GM12878 (cell line): Measurements from ENCODE around the gene LRIT3. TPM values are rescaled to one million over a fixed set of nuclear protein-coding genes. Genes with fewer than 3 reads are reported as not detected.

ENCODE experiments used
- BHLHE40 ChIP-seq, 2 experiments: fragments of 450-650 bp in 1 of 2; IDR thresholded peaks; 2 replicates each; pipeline ENCODE4 v1.6.1; 2011 to 2017; ENCODE audit warnings: low read depth in 2 of 2, borderline replicate concordance in 1 of 2, improper control_type of control experiment in 1 of 2, low read length in 1 of 2, mild to moderate bottlenecking in 1 of 2
- CREM ChIP-seq: IDR thresholded peaks from 2 replicates; pipeline ENCODE4 v1.6.1; 2014; ENCODE audit warnings: antibody characterized with exemption, low read depth
- ESRRA ChIP-seq: IDR thresholded peaks from 2 replicates; pipeline ENCODE4 v1.6.1; 2012; ENCODE audit warnings: mild to moderate bottlenecking, low read length, improper control_type of control experiment
- FOS ChIP-seq: IDR thresholded peaks from 3 replicates; pipeline ENCODE4 v1.6.1; 2011; ENCODE audit warnings: borderline replicate concordance; ENCODE audit not compliant: insufficient read length; ENCODE audit errors: extremely low read depth
- GATAD2B ChIP-seq: fragments of 450-650 bp; conservative IDR thresholded peaks from 2 replicates; pipeline ENCODE4 v1.6.1; 2017; ENCODE audit warnings: low read depth, mild to moderate bottlenecking, moderate library complexity
- HCFC1 ChIP-seq: fragments of 150-350 bp; IDR thresholded peaks from 2 replicates; pipeline ENCODE4 v1.6.1; 2014; ENCODE audit warnings: low read length
- HDAC2 ChIP-seq: fragments of 200-600 bp; sonication (generic); IDR thresholded peaks from 2 replicates; pipeline ENCODE4 v1.6.1; 2017
- HDGF ChIP-seq: fragments of 450-650 bp; IDR thresholded peaks from 2 replicates; pipeline ENCODE4 v1.6.1; 2016; ENCODE audit warnings: antibody characterized with exemption
- IRF4 ChIP-seq: IDR thresholded peaks from 2 replicates; pipeline ENCODE4 v1.6.1; 2011; ENCODE audit warnings: low read depth, low read length
- JUND ChIP-seq: IDR thresholded peaks from 2 replicates; pipeline ENCODE4 v1.6.1; 2012; ENCODE audit warnings: low read depth, mild to moderate bottlenecking, low read length, improper control_type of control experiment, moderate library complexity
- KAT2A ChIP-seq: conservative IDR thresholded peaks from 2 replicates; pipeline ENCODE4 v1.6.1; 2011; ENCODE audit warnings: low read depth, low read length; ENCODE audit not compliant: control insufficient read depth
- KLF5 ChIP-seq: fragments of 450-650 bp; IDR thresholded peaks from 2 replicates; pipeline ENCODE4 v1.6.1; 2014; ENCODE audit warnings: mild to moderate bottlenecking; ENCODE audit not compliant: partially characterized antibody
- MXI1 ChIP-seq: fragments of 150-350 bp; IDR thresholded peaks from 2 replicates; pipeline ENCODE4 v1.6.1; 2011; ENCODE audit warnings: low read depth, mild to moderate bottlenecking, inconsistent platforms, low read length, improper control_type of control experiment
- NFXL1 ChIP-seq: fragments of 450-650 bp; IDR thresholded peaks from 2 replicates; pipeline ENCODE4 v1.6.1; 2017; ENCODE audit warnings: antibody characterized with exemption, mild to moderate bottlenecking, borderline replicate concordance
- PAX5 ChIP-seq: IDR thresholded peaks from 2 replicates; pipeline ENCODE4 v1.6.1; 2011; ENCODE audit warnings: low read depth, low read length, borderline replicate concordance
- PML ChIP-seq: IDR thresholded peaks from 2 replicates; pipeline ENCODE4 v1.6.1; 2012; ENCODE audit warnings: low read length, inconsistent platforms
- POLR2A ChIP-seq: IDR thresholded peaks from 2 replicates; pipeline ENCODE4 v1.6.1; 2011; ENCODE audit warnings: low read depth, mild to moderate bottlenecking, low read length
- RB1 ChIP-seq: fragments of 450-650 bp; formaldehyde crosslinking; IDR thresholded peaks from 2 replicates; pipeline ENCODE4 v1.6.1; 2017; ENCODE audit warnings: mild to moderate bottlenecking, borderline replicate concordance
- RCOR1 ChIP-seq: conservative IDR thresholded peaks from 2 replicates; pipeline ENCODE4 v1.6.1; 2012; ENCODE audit warnings: low read depth, low read length, improper control_type of control experiment
- SIN3A ChIP-seq: IDR thresholded peaks from 2 replicates; pipeline ENCODE4 v1.6.1; 2012; ENCODE audit warnings: low read depth, low read length, improper control_type of control experiment
- SPI1 ChIP-seq: IDR thresholded peaks from 2 replicates; pipeline ENCODE4 v1.6.1; 2011; ENCODE audit warnings: low read depth, mild to moderate bottlenecking, low read length, moderate library complexity, borderline replicate concordance; ENCODE audit not compliant: insufficient read depth
- SRF ChIP-seq, 2 experiments: IDR thresholded peaks; 2 replicates each; pipeline ENCODE4 v1.6.1; 2011; ENCODE audit warnings: low read depth in 2 of 2, low read length in 2 of 2, mild to moderate bottlenecking in 1 of 2, moderate library complexity in 1 of 2
- WRNIP1 ChIP-seq: IDR thresholded peaks from 2 replicates; pipeline ENCODE4 v1.6.1; 2011; ENCODE audit warnings: low read depth, low read length, improper control_type of control experiment, borderline replicate concordance
- ZNF207 ChIP-seq: fragments of 450-650 bp; IDR thresholded peaks from 2 replicates; pipeline ENCODE4 v1.6.1; 2014; ENCODE audit warnings: antibody characterized with exemption, mild to moderate bottlenecking, borderline replicate concordance
- ZNF24 ChIP-seq: fragments of 450-650 bp; IDR thresholded peaks from 2 replicates; pipeline ENCODE4 v1.6.1; 2017; ENCODE audit warnings: antibody characterized with exemption, mild to moderate bottlenecking
- ZNF384 ChIP-seq: IDR thresholded peaks from 2 replicates; pipeline ENCODE4 v1.6.1; 2012; ENCODE audit warnings: low read depth, mild to moderate bottlenecking, low read length, improper control_type of control experiment, borderline replicate concordance
- ZZZ3 ChIP-seq: IDR thresholded peaks from 2 replicates; pipeline ENCODE4 v1.6.1; 2011; ENCODE audit warnings: low read depth; ENCODE audit not compliant: control insufficient read depth, insufficient read length
- polyA plus RNA-seq, 11 experiments: library from polyadenylated mRNA; depleted of rRNA in 4 of 11; unstranded in 6 of 11; stranded (reverse) in 5 of 11; fragments of >200 nt; fragmentation: Nextera tagmentation in 4 of 11; fragmentation: Illumina TruSeq in 1 of 11; extraction: Ambion mirVana in 4 of 11; extraction: Trizol in 1 of 11; gene quantifications; 1 replicate in 1 of 11; 2 replicates in 10 of 11; pipeline versions ENCODE4 v1.2.1 to v1.2.3, GENCODE V29; 2011 to 2016; ENCODE audit warnings: inconsistent platforms in 2 of 11, missing spikeins in 2 of 11, low read depth in 1 of 11
- total RNA-seq, 4 experiments: library from RNA; depleted of rRNA in 3 of 4; stranded (reverse); fragments of >200 nt in 3 of 4; fragmentation: Illumina TruSeq in 1 of 4; extraction: Trizol in 1 of 4; gene quantifications; 2 replicates each; pipeline versions ENCODE4 v1.2.1 to v1.2.3, GENCODE V29; 2013 to 2021
- TF ChIP-seq, protein P1 (sequence below): fragments of 450-650 bp; IDR thresholded peaks from 2 replicates; pipeline ENCODE4 v1.6.1; 2014; ENCODE audit warnings: mild to moderate bottlenecking
- TF ChIP-seq, protein P2 (sequence below): IDR thresholded peaks from 2 replicates; pipeline ENCODE4 v1.6.1; 2012; ENCODE audit warnings: low read length, inconsistent platforms
- TF ChIP-seq, protein P3 (sequence below): fragments of 450-650 bp; formaldehyde crosslinking; IDR thresholded peaks from 2 replicates; pipeline ENCODE4 v1.5.0; 2022; ENCODE audit warnings: mild to moderate bottlenecking, missing genetic modification characterization

LRIT3 gene
- total and polyA plus RNA-seq, 10 of the 15 experiments (the other 5 are each of a cell fraction or from before 2014, with no cell fraction given): 0.04 to 0.20 (median 0.10) TPM; not detected in 6

DNA sequence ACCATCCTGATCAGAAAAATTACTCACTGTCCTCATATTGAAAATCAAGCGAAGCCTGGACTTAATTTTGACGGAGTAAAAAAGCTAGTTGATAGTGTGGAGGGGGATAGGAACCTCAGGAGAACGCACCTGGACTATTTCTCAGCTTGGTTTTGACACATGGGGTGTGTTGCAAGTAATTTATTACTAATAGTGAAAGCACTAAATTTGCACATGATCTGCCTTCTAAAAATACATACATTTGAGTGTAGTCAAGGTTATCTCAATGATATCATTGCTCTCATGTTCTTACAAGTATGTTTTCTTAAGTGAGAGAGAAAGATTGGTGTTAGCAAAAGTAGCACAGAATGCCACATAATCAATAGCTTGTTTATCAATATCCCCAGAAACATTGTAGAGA, 29.5 kb downstream of the LRIT3 start (continued):
- no peak for TF ChIP-seq ZNF207
- no peak for TF ChIP-seq KLF5
- no peak for TF ChIP-seq HDAC2
- no peak for TF ChIP-seq PAX5
- no peak for TF ChIP-seq KAT2A
- TF ChIP-seq ESRRA: peak; percentile 76; the same call in 1 of the 2 replicates
- TF ChIP-seq, protein P1, sequence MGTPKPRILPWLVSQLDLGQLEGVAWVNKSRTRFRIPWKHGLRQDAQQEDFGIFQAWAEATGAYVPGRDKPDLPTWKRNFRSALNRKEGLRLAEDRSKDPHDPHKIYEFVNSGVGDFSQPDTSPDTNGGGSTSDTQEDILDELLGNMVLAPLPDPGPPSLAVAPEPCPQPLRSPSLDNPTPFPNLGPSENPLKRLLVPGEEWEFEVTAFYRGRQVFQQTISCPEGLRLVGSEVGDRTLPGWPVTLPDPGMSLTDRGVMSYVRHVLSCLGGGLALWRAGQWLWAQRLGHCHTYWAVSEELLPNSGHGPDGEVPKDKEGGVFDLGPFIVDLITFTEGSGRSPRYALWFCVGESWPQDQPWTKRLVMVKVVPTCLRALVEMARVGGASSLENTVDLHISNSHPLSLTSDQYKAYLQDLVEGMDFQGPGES: no peak
- TF ChIP-seq HCFC1: no peak
- no peak for TF ChIP-seq HDGF
- no peak for TF ChIP-seq POLR2A
- TF ChIP-seq SRF (IDR thresholded peaks at IDR 0.05; ENCODE audit: low read depth in 2 of 2, low read length in 2 of 2): no peak
- TF ChIP-seq ZNF24: no peak
- TF ChIP-seq, protein P2, sequence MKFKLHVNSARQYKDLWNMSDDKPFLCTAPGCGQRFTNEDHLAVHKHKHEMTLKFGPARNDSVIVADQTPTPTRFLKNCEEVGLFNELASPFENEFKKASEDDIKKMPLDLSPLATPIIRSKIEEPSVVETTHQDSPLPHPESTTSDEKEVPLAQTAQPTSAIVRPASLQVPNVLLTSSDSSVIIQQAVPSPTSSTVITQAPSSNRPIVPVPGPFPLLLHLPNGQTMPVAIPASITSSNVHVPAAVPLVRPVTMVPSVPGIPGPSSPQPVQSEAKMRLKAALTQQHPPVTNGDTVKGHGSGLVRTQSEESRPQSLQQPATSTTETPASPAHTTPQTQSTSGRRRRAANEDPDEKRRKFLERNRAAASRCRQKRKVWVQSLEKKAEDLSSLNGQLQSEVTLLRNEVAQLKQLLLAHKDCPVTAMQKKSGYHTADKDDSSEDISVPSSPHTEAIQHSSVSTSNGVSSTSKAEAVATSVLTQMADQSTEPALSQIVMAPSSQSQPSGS: peak; percentile 92
- no peak for TF ChIP-seq FOS
- TF ChIP-seq, protein P3, sequence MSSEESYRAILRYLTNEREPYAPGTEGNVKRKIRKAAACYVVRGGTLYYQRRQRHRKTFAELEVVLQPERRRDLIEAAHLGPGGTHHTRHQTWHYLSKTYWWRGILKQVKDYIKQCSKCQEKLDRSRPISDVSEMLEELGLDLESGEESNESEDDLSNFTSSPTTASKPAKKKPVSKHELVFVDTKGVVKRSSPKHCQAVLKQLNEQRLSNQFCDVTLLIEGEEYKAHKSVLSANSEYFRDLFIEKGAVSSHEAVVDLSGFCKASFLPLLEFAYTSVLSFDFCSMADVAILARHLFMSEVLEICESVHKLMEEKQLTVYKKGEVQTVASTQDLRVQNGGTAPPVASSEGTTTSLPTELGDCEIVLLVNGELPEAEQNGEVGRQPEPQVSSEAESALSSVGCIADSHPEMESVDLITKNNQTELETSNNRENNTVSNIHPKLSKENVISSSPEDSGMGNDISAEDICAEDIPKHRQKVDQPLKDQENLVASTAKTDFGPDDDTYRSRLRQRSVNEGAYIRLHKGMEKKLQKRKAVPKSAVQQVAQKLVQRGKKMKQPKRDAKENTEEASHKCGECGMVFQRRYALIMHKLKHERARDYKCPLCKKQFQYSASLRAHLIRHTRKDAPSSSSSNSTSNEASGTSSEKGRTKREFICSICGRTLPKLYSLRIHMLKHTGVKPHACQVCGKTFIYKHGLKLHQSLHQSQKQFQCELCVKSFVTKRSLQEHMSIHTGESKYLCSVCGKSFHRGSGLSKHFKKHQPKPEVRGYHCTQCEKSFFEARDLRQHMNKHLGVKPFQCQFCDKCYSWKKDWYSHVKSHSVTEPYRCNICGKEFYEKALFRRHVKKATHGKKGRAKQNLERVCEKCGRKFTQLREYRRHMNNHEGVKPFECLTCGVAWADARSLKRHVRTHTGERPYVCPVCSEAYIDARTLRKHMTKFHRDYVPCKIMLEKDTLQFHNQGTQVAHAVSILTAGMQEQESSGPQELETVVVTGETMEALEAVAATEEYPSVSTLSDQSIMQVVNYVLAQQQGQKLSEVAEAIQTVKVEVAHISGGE (CRISPR knock-in tag): no peak
- peak; percentile 56; the same call in 1 of the 2 replicates for TF ChIP-seq JUND
- no peak for TF ChIP-seq MXI1
- 0 out of 2 replicates have a peak, but pooled peaks have one; percentile 29 for TF ChIP-seq CREM
- no peak for TF ChIP-seq GATAD2B
- TF ChIP-seq RB1: no peak
- TF ChIP-seq SIN3A: no peak
- no peak for TF ChIP-seq RCOR1
- TF ChIP-seq WRNIP1: no peak
- peak; percentile 67; the same call in 1 of the 2 replicates for TF ChIP-seq IRF4
- TF ChIP-seq SPI1: no peak
- TF ChIP-seq NFXL1: no peak
- TF ChIP-seq PML: 0 out of 2 replicates have a peak, but pooled peaks have one; percentile 37
- TF ChIP-seq ZZZ3: no peak
- TF ChIP-seq BHLHE40 (IDR thresholded peaks at IDR 0.05; ENCODE audit: borderline replicate concordance in 1 of 2, low read depth in 2 of 2, low read length in 1 of 2): peak; percentile 41 to 46; a peak in 2 of 4 replicates
- no peak for TF ChIP-seq ZNF384
